ENCODE measurements around the gene NEURL1B. TPM values are rescaled to one million over a fixed set of nuclear protein-coding genes. Genes with fewer than 3 reads are reported as not detected.

Gene NEURL1B
- total RNA-seq, 2 experiments from 2014 or later, result 0.08 to 0.16 TPM

DNA sequence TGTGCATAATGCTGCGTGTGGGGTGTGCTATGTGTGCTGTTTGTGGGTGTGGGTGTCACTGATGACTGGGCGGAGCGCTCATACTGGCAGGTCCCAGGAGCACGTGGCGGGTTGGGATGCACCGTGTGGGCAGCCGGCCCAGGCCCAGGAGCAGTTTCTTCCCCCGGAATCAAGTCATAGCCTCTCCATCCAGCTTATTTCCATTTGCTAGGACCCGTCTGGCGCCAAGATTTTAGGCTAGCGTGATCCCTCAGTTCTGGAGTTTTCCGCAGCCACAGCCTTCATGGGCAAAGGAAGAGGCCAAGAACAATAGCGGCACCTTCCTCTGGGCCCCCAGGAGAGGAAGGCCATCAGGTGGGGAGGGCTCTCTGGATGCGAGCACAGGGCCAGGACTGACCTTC is 43.3 kb upstream of the NEURL1B start:
- H3K36me3 ChIP-seq (ENCODE audit: insufficient read depth, low read length), result no peaks in the 10 kb centered on the region
- H3K36me3 Mint-ChIP-seq (ENCODE audit: low read depth), result no peaks in the 10 kb centered on the region
- no peak overlapping the region for H3K4me3 ChIP-seq (ENCODE audit: low read length)
- H3K4me1 Mint-ChIP-seq (ENCODE audit: low read depth), result no peaks in the 10 kb centered on the region
- intact Hi-C loops (cut with DNase I, micrococcal nuclease), result no loop called here
- DNase-seq (peak in 1 of 14 experiments; percentile 14), ATAC-seq (ENCODE audit: poor library complexity) (no peak)
- H3K27ac Mint-ChIP-seq, result no peak overlapping the region
- no peaks in the 10 kb centered on the region for H3K4me1 ChIP-seq (ENCODE audit: insufficient read depth, low read length)
- no peaks in the 10 kb centered on the region for H3K9me3 ChIP-seq (ENCODE audit: control insufficient read depth in 1 of 2, insufficient read depth in 1 of 2, low read length in 2 of 2)
- ChIA-PET CTCF (no interaction called here), POLR2A (no interaction called here)
- H3K27me3 ChIP-seq (ENCODE audit: control insufficient read depth in 1 of 2, insufficient read depth in 2 of 2, low read length in 2 of 2), result no peaks in the 10 kb centered on the region
- peaks cover 5% of the 10 kb centered on the region for H3K27me3 Mint-ChIP-seq
- no peak overlapping the region for H3K4me3 Mint-ChIP-seq
- TF ChIP-seq, protein P1, sequence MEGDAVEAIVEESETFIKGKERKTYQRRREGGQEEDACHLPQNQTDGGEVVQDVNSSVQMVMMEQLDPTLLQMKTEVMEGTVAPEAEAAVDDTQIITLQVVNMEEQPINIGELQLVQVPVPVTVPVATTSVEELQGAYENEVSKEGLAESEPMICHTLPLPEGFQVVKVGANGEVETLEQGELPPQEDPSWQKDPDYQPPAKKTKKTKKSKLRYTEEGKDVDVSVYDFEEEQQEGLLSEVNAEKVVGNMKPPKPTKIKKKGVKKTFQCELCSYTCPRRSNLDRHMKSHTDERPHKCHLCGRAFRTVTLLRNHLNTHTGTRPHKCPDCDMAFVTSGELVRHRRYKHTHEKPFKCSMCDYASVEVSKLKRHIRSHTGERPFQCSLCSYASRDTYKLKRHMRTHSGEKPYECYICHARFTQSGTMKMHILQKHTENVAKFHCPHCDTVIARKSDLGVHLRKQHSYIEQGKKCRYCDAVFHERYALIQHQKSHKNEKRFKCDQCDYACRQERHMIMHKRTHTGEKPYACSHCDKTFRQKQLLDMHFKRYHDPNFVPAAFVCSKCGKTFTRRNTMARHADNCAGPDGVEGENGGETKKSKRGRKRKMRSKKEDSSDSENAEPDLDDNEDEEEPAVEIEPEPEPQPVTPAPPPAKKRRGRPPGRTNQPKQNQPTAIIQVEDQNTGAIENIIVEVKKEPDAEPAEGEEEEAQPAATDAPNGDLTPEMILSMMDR (IDR thresholded peaks at IDR 0.05), result no peak
- no peak overlapping the region for H3K27ac ChIP-seq (ENCODE audit: low read depth in 1 of 2, low read length in 2 of 2)
- no peaks in the 10 kb centered on the region for H3K9me3 Mint-ChIP-seq

DNA sequence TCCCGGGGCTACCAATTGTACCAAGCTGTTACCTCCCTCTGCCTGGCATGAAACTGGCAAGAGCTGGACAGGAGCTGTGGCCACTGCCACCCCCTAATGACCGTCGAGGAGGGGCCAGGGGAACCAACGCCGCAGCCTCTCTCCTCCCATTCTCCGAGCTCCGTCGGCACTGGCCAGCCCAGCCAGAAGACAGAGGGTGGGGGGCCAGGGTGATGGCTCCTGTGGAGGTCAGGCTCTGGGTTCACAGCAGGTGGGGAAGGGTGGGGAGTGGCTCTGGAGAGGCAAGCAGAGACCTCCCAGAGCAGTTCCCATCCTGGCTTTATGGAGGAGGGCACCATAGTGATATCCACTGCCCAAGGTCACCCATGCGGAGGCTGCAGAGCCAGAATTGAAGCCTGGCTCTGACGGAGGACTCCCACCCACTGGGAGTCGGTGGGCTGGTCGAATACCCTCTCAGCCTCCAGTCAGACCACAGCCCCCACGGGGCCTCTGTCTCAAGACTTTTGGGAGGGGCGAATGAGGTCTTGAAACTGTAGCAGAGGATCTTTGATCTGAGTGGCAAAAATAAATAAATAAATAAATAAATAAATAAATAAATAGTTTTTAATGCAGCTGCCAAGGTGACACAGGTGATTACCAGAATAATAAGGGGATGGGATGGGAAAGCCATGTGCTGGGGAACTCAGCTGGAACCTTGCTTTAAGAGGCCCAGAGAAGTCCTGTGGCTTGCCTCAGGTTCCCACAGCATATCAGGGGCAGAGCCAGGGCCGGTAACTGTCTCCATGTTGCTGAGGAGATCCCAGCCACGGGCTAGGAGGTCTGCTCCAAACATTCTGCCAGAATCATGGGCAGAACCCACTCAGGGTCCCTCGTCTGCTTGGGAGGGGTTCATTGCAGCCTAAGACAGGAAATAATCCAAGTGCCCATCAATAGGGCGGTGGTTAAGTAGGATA is 42.5 kb upstream of the NEURL1B start:
- POLR2A ChIA-PET, result no interaction called here
- H3K9me3 ChIP-seq (ENCODE audit: control insufficient read depth in 1 of 2, insufficient read depth in 1 of 2, low read length in 2 of 2), result no peaks in the 10 kb centered on the region
- no peaks in the 10 kb centered on the region for H3K4me1 ChIP-seq (ENCODE audit: insufficient read depth, low read length)
- no peaks in the 10 kb centered on the region for H3K4me1 Mint-ChIP-seq (ENCODE audit: low read depth)
- ATAC-seq (ENCODE audit: poor library complexity), result no peak
- no peaks in the 10 kb centered on the region for H3K36me3 ChIP-seq (ENCODE audit: insufficient read depth, low read length)
- no peak for DNase-seq
- no peak overlapping the region for H3K27ac ChIP-seq (ENCODE audit: low read depth in 1 of 2, low read length in 2 of 2)
- TF ChIP-seq, protein P1 (IDR thresholded peaks at IDR 0.05), result no peak
- H3K9me3 Mint-ChIP-seq, result no peaks in the 10 kb centered on the region
- no peak overlapping the region for H3K27ac Mint-ChIP-seq
- no peaks in the 10 kb centered on the region for H3K27me3 ChIP-seq (ENCODE audit: control insufficient read depth in 1 of 2, insufficient read depth in 2 of 2, low read length in 2 of 2)
- CTCF ChIA-PET, result no interaction called here
- peaks cover 5% of the 10 kb centered on the region for H3K27me3 Mint-ChIP-seq
- H3K4me3 ChIP-seq (ENCODE audit: low read length), result no peak overlapping the region
- no peak overlapping the region for H3K4me3 Mint-ChIP-seq
- no peaks in the 10 kb centered on the region for H3K36me3 Mint-ChIP-seq (ENCODE audit: low read depth)
- intact Hi-C loops (cut with DNase I, micrococcal nuclease), result no loop called here

DNA sequence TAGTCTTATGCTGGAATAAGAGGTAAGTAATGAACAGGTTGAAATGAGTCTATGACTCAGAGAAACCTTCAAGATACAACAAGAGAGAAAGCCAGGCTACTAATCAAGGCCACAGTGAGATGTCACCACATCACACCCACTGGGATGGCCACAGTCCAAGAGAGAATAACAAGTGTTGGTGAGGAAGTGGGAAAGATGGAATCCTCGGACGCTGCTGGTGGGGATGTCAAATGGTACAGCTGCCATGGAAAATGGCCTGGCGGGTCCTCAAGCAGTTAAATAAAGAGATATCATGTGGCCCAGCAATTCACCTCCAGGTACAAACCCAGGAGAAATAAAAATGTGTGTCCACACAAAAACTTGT is 41.9 kb upstream of the NEURL1B start:
- no peaks in the 10 kb centered on the region for H3K4me1 ChIP-seq (ENCODE audit: insufficient read depth, low read length)
- intact Hi-C loops (cut with DNase I, micrococcal nuclease), result no loop called here

More for the DNA sequence above, 41.9 kb upstream of the NEURL1B start:
- Histone ChIP-seq H3K9me3 (ENCODE audit: control insufficient read depth in 1 of 2, insufficient read depth in 1 of 2, low read length in 2 of 2) (no peaks in the 10 kb centered on the region), H3K27me3 (ENCODE audit: control insufficient read depth in 1 of 2, insufficient read depth in 2 of 2, low read length in 2 of 2) (no peaks in the 10 kb centered on the region), H3K36me3 (ENCODE audit: insufficient read depth, low read length) (no peaks in the 10 kb centered on the region), H3K27ac (ENCODE audit: low read depth in 1 of 2, low read length in 2 of 2) (no peak overlapping the region), H3K4me3 (ENCODE audit: low read length) (no peak overlapping the region)
- H3K27ac Mint-ChIP-seq, result no peak overlapping the region
- TF ChIP-seq, protein P1 (IDR thresholded peaks at IDR 0.05), result no peak
- ATAC-seq (ENCODE audit: poor library complexity) (no peak), DNase-seq (no peak)
- POLR2A ChIA-PET, result no interaction called here
- peaks cover 5% of the 10 kb centered on the region for H3K27me3 Mint-ChIP-seq
- no peaks in the 10 kb centered on the region for H3K9me3 Mint-ChIP-seq
- H3K36me3 Mint-ChIP-seq (ENCODE audit: low read depth), result no peaks in the 10 kb centered on the region
- H3K4me1 Mint-ChIP-seq (ENCODE audit: low read depth), result no peaks in the 10 kb centered on the region
- CTCF ChIA-PET, result no interaction called here
- H3K4me3 Mint-ChIP-seq, result no peak overlapping the region
